Astrocyte of the cerebellum (primary cell): Measurements from ENCODE around the gene USP35.

ENCODE experiments used
- DNase-seq: peaks from one replicate; pipeline ENCODE4 v3.0.0-alpha.2; 2011; ENCODE audit warnings: low read depth
- H3K4me3 ChIP-seq: 2 replicates; pipeline ENCODE4 v1.5.1; 2011; ENCODE audit warnings: mild to moderate bottlenecking, low read depth, low read length, moderate library complexity
- in situ Hi-C: cut with HindIII; loops from 2 replicates; pipeline ENCODE4 v1.10.0; 2017; ENCODE audit warnings: low sequenced_read_pairs
- TF ChIP-seq, protein P1 (sequence below): IDR thresholded peaks from 2 replicates; pipeline ENCODE4 v1.5.1; 2012; ENCODE audit warnings: low read length, low read depth, moderate library complexity, mild to moderate bottlenecking; ENCODE audit errors: missing control alignments

USP35 gene

DNA sequence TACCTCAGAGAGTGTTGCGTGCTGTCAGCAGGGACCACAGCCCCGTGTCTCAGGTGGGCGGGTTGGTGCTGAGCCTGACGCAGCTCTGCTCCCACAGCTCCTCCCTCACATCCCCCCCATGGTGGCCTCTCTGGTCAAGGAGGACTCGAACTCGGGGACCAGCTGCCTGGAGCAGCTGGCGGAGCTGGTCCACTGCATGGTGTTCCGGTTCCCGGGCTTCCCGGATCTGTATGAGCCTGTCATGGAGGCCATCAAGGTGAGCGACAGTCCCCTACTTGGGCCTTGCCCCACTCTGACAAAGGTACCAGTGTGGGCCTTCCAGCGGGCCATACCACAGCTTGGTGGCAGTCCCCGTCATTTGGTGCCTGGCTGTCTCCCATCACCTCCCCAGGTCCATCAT is 11.8 kb downstream of the USP35 start:
- TF ChIP-seq, protein P1, sequence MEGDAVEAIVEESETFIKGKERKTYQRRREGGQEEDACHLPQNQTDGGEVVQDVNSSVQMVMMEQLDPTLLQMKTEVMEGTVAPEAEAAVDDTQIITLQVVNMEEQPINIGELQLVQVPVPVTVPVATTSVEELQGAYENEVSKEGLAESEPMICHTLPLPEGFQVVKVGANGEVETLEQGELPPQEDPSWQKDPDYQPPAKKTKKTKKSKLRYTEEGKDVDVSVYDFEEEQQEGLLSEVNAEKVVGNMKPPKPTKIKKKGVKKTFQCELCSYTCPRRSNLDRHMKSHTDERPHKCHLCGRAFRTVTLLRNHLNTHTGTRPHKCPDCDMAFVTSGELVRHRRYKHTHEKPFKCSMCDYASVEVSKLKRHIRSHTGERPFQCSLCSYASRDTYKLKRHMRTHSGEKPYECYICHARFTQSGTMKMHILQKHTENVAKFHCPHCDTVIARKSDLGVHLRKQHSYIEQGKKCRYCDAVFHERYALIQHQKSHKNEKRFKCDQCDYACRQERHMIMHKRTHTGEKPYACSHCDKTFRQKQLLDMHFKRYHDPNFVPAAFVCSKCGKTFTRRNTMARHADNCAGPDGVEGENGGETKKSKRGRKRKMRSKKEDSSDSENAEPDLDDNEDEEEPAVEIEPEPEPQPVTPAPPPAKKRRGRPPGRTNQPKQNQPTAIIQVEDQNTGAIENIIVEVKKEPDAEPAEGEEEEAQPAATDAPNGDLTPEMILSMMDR: no peak
- DNase-seq: no peak
- in situ Hi-C loops: no loop called here
- no peak overlapping the region for H3K4me3 ChIP-seq

DNA sequence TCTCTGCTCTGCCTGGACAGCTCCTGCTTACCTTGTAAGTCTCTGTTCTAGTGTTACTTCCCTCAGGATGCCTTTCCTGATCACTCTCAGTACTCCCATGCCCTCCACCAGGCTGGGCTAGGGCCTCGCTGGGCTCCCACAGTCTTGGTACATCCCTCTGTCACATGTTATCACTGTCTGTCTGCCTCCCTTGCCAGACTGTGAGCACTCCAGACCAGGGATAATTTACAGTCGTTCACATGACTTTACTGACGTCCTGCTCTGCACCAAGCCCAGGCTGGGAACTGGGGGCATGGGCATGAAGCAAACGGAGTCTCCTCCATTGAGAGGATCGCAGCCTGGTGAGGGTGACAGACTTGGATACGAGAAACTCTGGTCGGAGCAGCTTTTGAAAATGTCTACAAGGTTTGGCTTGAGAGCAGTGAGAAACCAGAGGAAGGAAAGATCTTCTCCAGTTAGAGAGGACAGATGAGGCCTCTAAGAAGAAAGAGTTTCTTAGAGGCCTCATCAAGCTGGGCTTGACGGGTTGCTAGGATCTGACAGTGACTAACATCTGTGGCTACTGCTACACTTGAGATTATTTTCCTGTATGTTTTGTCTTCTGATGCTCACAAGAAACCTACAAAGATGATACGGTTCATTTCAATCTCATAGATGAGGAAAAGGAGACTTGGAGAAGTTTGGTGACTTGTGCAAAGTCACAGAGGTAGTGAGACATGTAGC is 12.5 kb downstream of the USP35 start:
- DNase-seq: no peak
- in situ Hi-C loops: no loop called here
- TF ChIP-seq, protein P1: no peak
- H3K4me3 ChIP-seq: no peak overlapping the region

DNA sequence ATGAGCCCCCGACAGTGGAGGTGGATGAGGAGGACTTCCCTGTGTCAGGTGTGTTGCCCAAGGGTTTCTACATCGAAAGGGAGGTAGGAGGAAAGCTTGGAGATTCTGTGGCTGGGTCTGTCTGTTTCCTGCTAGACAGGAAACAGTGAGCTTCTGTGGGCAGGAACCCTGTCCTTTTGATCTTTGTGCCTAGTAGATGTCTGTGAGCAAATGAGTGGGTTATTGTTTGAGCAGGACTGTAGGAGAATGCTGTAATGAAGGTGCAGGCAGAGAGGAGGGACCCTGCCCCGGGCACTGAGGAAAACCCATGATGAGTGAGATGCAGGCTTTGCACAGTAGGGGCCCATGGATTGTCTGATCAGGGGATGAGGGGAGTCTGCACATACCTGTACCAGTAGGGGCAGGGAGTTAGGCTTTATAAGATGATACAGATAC is 14.0 kb downstream of the USP35 start:
- H3K4me3 ChIP-seq: no peak overlapping the region
- TF ChIP-seq, protein P1: no peak
- in situ Hi-C loops: no loop called here
- no peak for DNase-seq

DNA sequence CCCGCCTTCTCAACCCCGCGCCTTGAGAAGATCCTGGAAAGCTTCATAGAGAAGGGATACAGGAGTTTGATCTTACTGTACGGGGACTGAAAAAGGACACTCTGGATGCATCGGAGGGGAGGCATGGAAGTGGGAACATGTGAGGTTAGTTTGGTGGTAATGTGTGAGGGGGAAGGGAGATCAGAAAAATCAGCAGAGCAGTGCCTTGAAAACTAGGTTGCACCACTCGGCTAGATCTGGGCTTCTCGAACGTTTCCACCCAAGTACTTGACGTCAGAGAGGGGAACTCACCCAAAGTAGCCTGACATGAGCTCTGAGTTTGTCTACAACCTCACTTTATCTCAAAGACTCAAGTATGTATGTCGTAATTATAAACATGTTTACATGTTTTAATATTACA is 14.5 kb downstream of the USP35 start:
- in situ Hi-C loops: no loop called here
- no peak for DNase-seq
- TF ChIP-seq, protein P1: no peak

DNA sequence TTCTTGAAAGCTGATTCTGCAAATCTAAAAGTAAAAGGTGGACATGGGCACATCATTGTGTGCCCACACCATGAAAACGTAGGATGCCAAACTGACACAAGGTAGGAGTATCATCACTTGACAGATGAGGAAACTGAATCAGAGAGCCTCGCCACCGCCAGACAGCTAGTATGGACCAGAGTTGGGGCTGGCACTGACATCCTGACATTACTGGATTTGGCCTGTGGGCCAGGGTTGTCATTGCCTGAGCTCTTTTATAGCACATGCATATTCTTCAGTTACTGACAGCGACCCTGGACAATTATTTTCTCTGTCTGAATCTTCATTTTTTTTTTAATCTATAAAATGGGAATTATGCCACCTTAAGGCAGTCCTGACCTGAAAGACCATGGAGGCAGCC is 16.5 kb downstream of the USP35 start:
- in situ Hi-C loops: no loop called here
- TF ChIP-seq, protein P1: no peak
- no peak for DNase-seq
- H3K4me3 ChIP-seq: no peak overlapping the region

More for the DNA sequence above, 14.5 kb downstream of the USP35 start:
- H3K4me3 ChIP-seq: no peak overlapping the region

DNA sequence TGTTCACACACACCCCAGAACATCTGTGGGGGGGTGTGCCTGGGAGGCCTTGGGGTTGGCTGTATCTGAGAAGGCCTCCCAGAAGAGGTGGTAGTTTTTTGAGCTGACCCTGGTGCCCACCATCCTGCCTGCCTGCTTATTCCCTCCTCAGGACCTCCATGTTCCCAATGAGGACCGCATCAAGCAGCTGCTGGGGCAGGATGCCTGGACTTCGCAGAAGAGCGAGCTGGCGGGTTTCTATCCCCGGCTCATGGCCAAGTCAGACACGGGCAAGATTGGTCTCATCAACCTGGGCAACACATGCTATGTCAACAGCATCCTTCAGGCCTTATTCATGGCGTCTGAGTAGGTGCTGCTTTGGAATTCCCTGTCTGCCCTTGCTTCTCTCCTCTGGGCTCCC is 17.0 kb downstream of the USP35 start:
- DNase-seq: no peak
- in situ Hi-C loops: no loop called here
- TF ChIP-seq, protein P1: no peak
- H3K4me3 ChIP-seq: no peak overlapping the region
